ENCODE results near the gene SLBP.

- TF ChIP-seq CTCF (IDR thresholded peaks at IDR 0.05) (peak; percentile 69 to 92), POLR2A (IDR thresholded peaks at IDR 0.05) (no peak), POLR2AphosphoS5 (IDR thresholded peaks at IDR 0.05) (no peak), EP300 (IDR thresholded peaks at IDR 0.05) (no peak)
These were observed 18.8 kb downstream of the SLBP start for GRCh38 chr4:1693131-1693896.
